HEK293 (cell line): ENCODE results near the gene TLK1.

ENCODE experiments used
- CTCF ChIA-PET: fragments of 350-600 bp; formaldehyde crosslinking; extraction: SDS; loops from one replicate; lab custom pipeline; 2021; ENCODE audit warnings: antibody characterized with exemption; lab: Yijun Ruan, JAX
- POLR2A ChIA-PET: fragments of 300-600 bp; formaldehyde crosslinking; extraction: SDS; loops from one replicate; lab custom pipeline; 2020; ENCODE audit warnings: antibody characterized with exemption, inconsistent platforms; lab: Yijun Ruan, JAX
- H3K27ac ChIP-seq: fragments of 200-500 bp; sonication (Bioruptor generic); 2 replicates; pipeline ENCODE4 v1.5.1; 2014; ENCODE audit warnings: low read depth, low read length, control low read depth, inconsistent platforms; ENCODE audit errors: extremely low read depth
- H3K36me3 ChIP-seq, 2 experiments: fragments of 200-500 bp in 1 of 2; sonication (Bioruptor generic) in 1 of 2; 1 replicate in 1 of 2; 2 replicates in 1 of 2; pipeline ENCODE4 v1.5.1; 2014 to 2017; ENCODE audit warnings: inconsistent platforms in 2 of 2, low read length in 2 of 2; ENCODE audit not compliant: control insufficient read depth in 2 of 2, insufficient read depth in 1 of 2
- H3K4me1 ChIP-seq: fragments of 200-500 bp; sonication (Bioruptor generic); 2 replicates; pipeline ENCODE4 v1.5.1; 2014; ENCODE audit warnings: mild to moderate bottlenecking, low read length, inconsistent platforms; ENCODE audit not compliant: control insufficient read depth, insufficient read depth
- H3K4me3 ChIP-seq: 2 replicates; pipeline ENCODE4 v1.5.1; 2011; ENCODE audit warnings: low read depth, mild to moderate bottlenecking, control low read depth, low read length, moderate library complexity
- H3K9me3 ChIP-seq: fragments of 200-500 bp; sonication (Bioruptor generic); 2 replicates; pipeline ENCODE4 v1.5.1; 2014; ENCODE audit warnings: low read depth, low read length, inconsistent platforms; ENCODE audit not compliant: control insufficient read depth, insufficient read depth
- BCL6B ChIP-seq: fragments of 450-650 bp; formaldehyde crosslinking; IDR thresholded peaks from 2 replicates; pipeline ENCODE4 v1.5.1; 2017; ENCODE audit warnings: missing biosample characterization, missing genetic modification characterization
- HIC1 ChIP-seq: fragments of 450-650 bp; formaldehyde crosslinking; IDR thresholded peaks from 2 replicates; pipeline ENCODE4 v1.5.1; 2016; ENCODE audit warnings: missing biosample characterization, missing genetic modification characterization
- HOXD13 ChIP-seq: sonication (generic); formaldehyde crosslinking; IDR thresholded peaks from 2 replicates; pipeline ENCODE4 v1.8.0; 2022; ENCODE audit warnings: missing genetic modification reagents, borderline replicate concordance
- KLF1 ChIP-seq: fragments of 450-650 bp; formaldehyde crosslinking; IDR thresholded peaks from 2 replicates; pipeline ENCODE4 v1.5.1; 2016; ENCODE audit warnings: missing biosample characterization, missing genetic modification characterization
- SCRT2 ChIP-seq: fragments of 450-650 bp; formaldehyde crosslinking; IDR thresholded peaks from 2 replicates; pipeline ENCODE4 v1.5.1; 2016; ENCODE audit warnings: missing biosample characterization, missing genetic modification characterization
- WT1 ChIP-seq: fragments of 450-650 bp; formaldehyde crosslinking; IDR thresholded peaks from 2 replicates; pipeline ENCODE4 v1.5.1; 2016; ENCODE audit warnings: missing biosample characterization, missing genetic modification characterization
- ZBTB49 ChIP-seq: fragments of 450-650 bp; formaldehyde crosslinking; IDR thresholded peaks from 2 replicates; pipeline ENCODE4 v1.5.1; 2016; ENCODE audit warnings: missing biosample characterization, missing genetic modification characterization, low read depth
- ZEB2 ChIP-seq: fragments of 450-650 bp; formaldehyde crosslinking; IDR thresholded peaks from 2 replicates; pipeline ENCODE4 v1.5.1; 2016; ENCODE audit warnings: missing biosample characterization, missing genetic modification characterization
- ZFP41 ChIP-seq: fragments of 450-650 bp; formaldehyde crosslinking; IDR thresholded peaks from 2 replicates; pipeline ENCODE4 v1.5.1; 2016; ENCODE audit warnings: missing biosample characterization, missing genetic modification characterization, borderline replicate concordance
- ZIC2 ChIP-seq: fragments of 450-650 bp; formaldehyde crosslinking; IDR thresholded peaks from 2 replicates; pipeline ENCODE4 v1.5.1; 2016; ENCODE audit warnings: missing biosample characterization, missing genetic modification characterization
- ZNF10 ChIP-seq: fragments of 450-650 bp; formaldehyde crosslinking; IDR thresholded peaks from 2 replicates; pipeline ENCODE4 v1.5.1; 2017; ENCODE audit warnings: missing biosample characterization, missing genetic modification characterization
- ZNF175 ChIP-seq: fragments of 450-650 bp; formaldehyde crosslinking; IDR thresholded peaks from 2 replicates; pipeline ENCODE4 v1.5.1; 2016; ENCODE audit warnings: missing biosample characterization, missing genetic modification characterization
- ZNF248 ChIP-seq: fragments of 450-650 bp; formaldehyde crosslinking; IDR thresholded peaks from 2 replicates; pipeline ENCODE4 v1.5.1; 2017; ENCODE audit warnings: missing biosample characterization, missing genetic modification characterization
- ZNF266 ChIP-seq: fragments of 450-650 bp; formaldehyde crosslinking; IDR thresholded peaks from 2 replicates; pipeline ENCODE4 v1.5.1; 2016; ENCODE audit warnings: missing biosample characterization, missing genetic modification characterization, low read depth
- ZNF335 ChIP-seq: fragments of 450-650 bp; formaldehyde crosslinking; conservative IDR thresholded peaks from 2 replicates; pipeline ENCODE4 v1.5.1; 2016; ENCODE audit warnings: missing biosample characterization, missing genetic modification characterization
- ZNF654 ChIP-seq: fragments of 450-650 bp; formaldehyde crosslinking; IDR thresholded peaks from 2 replicates; pipeline ENCODE4 v1.5.1; 2016; ENCODE audit warnings: low read depth, missing biosample characterization, missing genetic modification characterization
- ZNF658 ChIP-seq: fragments of 450-650 bp; formaldehyde crosslinking; IDR thresholded peaks from 2 replicates; pipeline ENCODE4; 2016; ENCODE audit warnings: missing biosample characterization, missing genetic modification characterization
- ZNF777 ChIP-seq: fragments of 450-650 bp; formaldehyde crosslinking; IDR thresholded peaks from 2 replicates; pipeline ENCODE4 v1.5.1; 2017; ENCODE audit warnings: missing biosample characterization, missing genetic modification characterization, borderline replicate concordance
- ZNF843 ChIP-seq: fragments of 450-650 bp; formaldehyde crosslinking; IDR thresholded peaks from 2 replicates; pipeline ENCODE4 v1.5.1; 2016; ENCODE audit warnings: missing biosample characterization, missing genetic modification characterization
- ZSCAN4 ChIP-seq: fragments of 450-650 bp; formaldehyde crosslinking; IDR thresholded peaks from 2 replicates; pipeline ENCODE4 v1.5.1; 2017; ENCODE audit warnings: missing biosample characterization, missing genetic modification characterization
- ZSCAN5A ChIP-seq: fragments of 450-650 bp; formaldehyde crosslinking; IDR thresholded peaks from 2 replicates; pipeline ENCODE4 v1.5.1; 2016; ENCODE audit warnings: missing biosample characterization, missing genetic modification characterization

Gene TLK1

GRCh38 chr2:171009386-171009785 is 151.3 kb downstream of the TLK1 start (continued):
- TF ChIP-seq ZBTB49: no peak
- TF ChIP-seq KLF1 (tag by site-specific recombination): no peak
- TF ChIP-seq ZFP41: no peak
- no peak for TF ChIP-seq ZNF248
- no peak for TF ChIP-seq ZNF266 (tag by site-specific recombination)
- no peak for TF ChIP-seq ZSCAN5A (tag by site-specific recombination)
- TF ChIP-seq WT1 (tag by site-specific recombination): no peak
- no peak for TF ChIP-seq ZEB2 (tag by site-specific recombination)
- TF ChIP-seq HIC1: no peak

GRCh38 chr2:171008550-171009205 is 152.0 kb downstream of the TLK1 start:
- Histone ChIP-seq H3K27ac (no peak overlapping the region), H3K36me3 (peaks cover 13 to 53% of the 10 kb centered on the region in 2 experiments), H3K4me3 (no peak overlapping the region), H3K9me3 (no peaks in the 10 kb centered on the region), H3K4me1 (no peaks in the 10 kb centered on the region)
- TF ChIP-seq ZNF843 (tag by site-specific recombination) (no peak), BCL6B (tag by site-specific recombination) (no peak), ZSCAN4 (tag by site-specific recombination) (no peak), ZNF335 (tag by site-specific recombination) (no peak), ZNF777 (no peak), ZNF654 (tag by site-specific recombination) (no peak), ZNF658 (tag by site-specific recombination) (no peak), ZNF175 (no peak), SCRT2 (tag by site-specific recombination) (no peak), ZNF10 (tag by site-specific recombination) (no peak), ZIC2 (tag by site-specific recombination) (no peak), HOXD13 (no peak)
- CTCF ChIA-PET: interaction anchor here (1.7 kb wide), 1 partner anchor 77 kb away, joined by 5 read pairs; no protein-coding TSS in a partner anchor
- POLR2A ChIA-PET: no interaction called here
